Coronary artery (tissue), 2 donors: Measurements from ENCODE around the gene NAV2.
A peak's percentile ranks its signal among the peaks of the same experiment; 100 is the strongest.

Source experiments
- DNase-seq: peaks from one replicate; pipeline ENCODE4 v3.0.0-alpha.2; 2017; ENCODE audit warnings: low spot score
- H3K27ac ChIP-seq, 2 donors: fragments of 200-600 bp; sonication (generic); one replicate each; pipeline ENCODE4 v1.5.1; 2016 to 2019
- H3K4me3 ChIP-seq: fragments of 200-600 bp; sonication (generic); 2 replicates; pipeline ENCODE4 v1.5.1; 2016; ENCODE audit warnings: mild to moderate bottlenecking, moderate library complexity
- TF ChIP-seq, protein P1 (sequence below): fragments of 200-600 bp; sonication (generic); IDR thresholded peaks from one replicate; pipeline ENCODE4 v1.5.1; 2019; ENCODE audit warnings: antibody characterized with exemption

The NAV2 gene

DNA sequence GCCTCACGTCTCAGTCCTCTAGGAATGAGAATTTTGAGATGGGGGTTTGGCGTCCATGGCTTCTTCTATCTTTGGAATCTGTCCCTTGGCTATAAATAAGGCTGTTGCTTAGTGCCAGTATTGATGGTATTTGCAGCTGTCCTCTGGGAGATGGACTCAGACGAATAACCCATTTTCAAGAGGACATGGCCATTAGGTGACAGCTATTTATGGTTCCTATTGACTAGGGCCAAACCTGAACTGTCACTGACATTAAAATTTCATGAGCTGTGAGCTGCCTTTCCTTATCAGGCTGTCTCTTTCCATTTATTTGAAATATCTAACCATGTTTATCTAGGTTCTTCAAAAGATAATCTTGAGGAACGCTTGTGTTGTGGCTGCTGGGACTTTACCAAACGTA, 92.7 kb downstream of the NAV2 start:
- TF ChIP-seq, protein P1, sequence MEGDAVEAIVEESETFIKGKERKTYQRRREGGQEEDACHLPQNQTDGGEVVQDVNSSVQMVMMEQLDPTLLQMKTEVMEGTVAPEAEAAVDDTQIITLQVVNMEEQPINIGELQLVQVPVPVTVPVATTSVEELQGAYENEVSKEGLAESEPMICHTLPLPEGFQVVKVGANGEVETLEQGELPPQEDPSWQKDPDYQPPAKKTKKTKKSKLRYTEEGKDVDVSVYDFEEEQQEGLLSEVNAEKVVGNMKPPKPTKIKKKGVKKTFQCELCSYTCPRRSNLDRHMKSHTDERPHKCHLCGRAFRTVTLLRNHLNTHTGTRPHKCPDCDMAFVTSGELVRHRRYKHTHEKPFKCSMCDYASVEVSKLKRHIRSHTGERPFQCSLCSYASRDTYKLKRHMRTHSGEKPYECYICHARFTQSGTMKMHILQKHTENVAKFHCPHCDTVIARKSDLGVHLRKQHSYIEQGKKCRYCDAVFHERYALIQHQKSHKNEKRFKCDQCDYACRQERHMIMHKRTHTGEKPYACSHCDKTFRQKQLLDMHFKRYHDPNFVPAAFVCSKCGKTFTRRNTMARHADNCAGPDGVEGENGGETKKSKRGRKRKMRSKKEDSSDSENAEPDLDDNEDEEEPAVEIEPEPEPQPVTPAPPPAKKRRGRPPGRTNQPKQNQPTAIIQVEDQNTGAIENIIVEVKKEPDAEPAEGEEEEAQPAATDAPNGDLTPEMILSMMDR = no peak
- peak overlapping the region in 1 of 2 donors; percentile 52 for H3K27ac ChIP-seq
- H3K4me3 ChIP-seq = no peak overlapping the region
- no peak for DNase-seq

DNA sequence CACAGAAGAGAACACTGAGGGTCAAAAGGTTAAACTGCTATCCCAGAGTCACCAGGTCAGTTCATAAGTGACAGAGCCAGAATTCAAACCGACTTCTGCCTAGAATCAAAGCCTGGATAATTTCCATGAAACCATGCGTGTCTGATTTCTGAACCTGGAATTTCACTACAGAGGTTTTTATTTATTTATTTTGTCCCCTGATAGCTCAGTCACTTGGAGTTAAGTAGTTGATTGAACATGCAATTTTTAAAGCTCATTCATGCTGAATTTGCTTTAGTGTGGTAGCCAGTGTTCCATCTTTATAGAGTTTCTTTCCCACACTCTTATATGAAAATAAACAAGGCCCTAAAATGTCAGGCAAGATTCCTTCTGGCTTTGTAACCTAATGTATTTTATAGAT, 93.2 kb downstream of the NAV2 start:
- DNase-seq = no peak
- TF ChIP-seq, protein P1 = no peak
- Histone ChIP-seq H3K27ac (peak overlapping the region in 1 of 2 donors; percentile 52), H3K4me3 (no peak overlapping the region)

DNA sequence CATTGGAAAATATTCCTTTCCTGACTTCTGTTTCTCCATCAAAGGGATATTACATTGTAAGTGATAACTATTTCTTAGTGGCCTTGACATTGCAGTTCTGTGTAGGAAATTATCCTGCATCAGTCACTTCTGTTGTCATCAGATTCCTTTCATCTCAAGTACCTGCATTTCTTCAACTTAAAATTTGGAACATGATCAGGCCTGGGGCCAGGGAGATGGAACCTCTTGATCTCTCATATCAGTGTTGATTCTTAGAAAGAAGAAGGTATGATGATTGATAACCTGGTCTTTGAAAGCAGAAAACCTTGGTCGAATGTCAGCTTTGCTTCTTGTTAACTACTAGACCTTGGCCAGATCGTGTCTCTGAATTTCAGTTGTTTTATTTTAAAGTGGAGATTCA, 93.6 kb downstream of the NAV2 start:
- H3K27ac ChIP-seq = no peak overlapping the region
- TF ChIP-seq, protein P1 = no peak
- no peak for DNase-seq
- H3K4me3 ChIP-seq = no peak overlapping the region

DNA sequence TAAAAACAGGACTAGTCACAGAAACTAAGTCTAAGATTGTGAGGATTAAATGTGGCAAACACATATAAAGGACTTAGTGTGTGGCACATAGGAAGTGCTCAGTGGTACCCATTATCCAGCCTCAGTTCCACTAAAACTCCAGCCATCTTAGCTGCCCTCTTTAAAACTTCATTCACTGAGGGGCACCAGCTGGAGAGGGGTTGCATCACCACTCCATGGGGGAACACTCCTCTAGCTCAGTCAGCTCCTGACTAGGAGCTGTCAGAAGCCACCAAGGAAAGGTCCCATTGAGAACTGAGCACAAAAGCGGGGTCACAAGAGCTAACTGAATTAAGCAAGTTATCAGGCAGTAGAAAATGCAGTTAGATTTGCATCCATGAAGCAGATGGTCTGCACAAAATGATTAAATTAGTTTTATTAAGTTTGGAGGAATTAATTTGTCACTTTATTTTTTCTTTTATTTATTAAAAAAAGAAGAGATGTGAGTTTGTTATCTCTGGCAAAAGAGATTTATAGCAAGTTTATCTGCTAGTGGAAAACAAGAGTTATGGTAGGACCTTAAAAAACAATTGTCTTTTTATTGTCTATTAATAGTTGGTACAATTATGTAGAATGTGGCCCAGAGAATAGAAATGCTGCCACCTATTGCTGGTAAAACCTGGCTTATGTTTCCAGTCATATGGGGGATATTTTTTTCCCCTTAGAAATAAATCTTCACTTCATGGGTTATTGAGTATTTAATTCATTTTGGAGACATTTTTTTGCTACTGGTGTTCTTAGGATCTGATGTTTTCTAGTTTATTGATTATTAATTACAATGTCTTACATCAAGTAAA, 95.7 kb downstream of the NAV2 start:
- no peak overlapping the region for H3K27ac ChIP-seq
- H3K4me3 ChIP-seq = no peak overlapping the region
- TF ChIP-seq, protein P1 = no peak

DNA sequence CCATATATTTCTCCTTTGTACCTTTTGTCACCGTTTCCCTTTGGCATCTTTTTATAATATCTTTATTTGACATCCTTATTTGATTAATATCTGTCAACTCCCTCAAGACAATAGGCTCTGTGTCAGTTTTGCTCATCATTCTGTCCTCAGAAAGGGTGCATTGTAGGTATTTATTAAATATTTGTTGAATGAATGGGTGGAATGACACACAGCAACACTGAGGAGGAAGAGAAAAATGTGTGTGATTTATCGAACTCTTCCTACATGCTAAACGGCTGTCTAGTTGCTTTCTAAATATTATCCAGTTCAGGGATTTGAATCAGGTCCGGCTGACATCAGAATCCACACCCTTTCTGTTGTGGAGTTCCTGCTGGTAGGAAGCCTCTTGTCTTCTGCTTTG, 98.2 kb downstream of the NAV2 start:
- Histone ChIP-seq H3K4me3 (no peak overlapping the region), H3K27ac (no peak overlapping the region)
- no peak for DNase-seq
- TF ChIP-seq, protein P1 = no peak

More for the DNA sequence above, 95.7 kb downstream of the NAV2 start:
- no peak for DNase-seq

DNA sequence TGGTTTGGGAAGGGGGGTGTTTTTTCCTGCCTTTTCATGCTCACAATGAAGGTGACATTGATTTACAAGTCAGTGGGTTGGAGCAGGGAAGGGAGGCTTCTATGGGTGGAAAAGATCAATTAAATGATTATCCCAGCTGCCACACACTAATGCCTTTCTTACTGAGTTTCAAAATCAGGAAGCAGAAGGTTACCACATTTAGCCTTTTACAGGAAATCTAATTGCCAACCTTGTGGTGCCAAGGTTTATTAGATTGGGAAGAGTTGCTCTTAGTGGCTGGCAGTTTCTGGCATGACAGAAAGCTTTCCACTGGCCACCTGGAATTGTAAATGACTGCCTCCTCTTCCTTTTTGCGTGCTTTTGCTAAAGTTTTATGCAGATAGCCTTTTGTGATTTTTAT, 98.7 kb downstream of the NAV2 start:
- DNase-seq = no peak
- TF ChIP-seq, protein P1 = no peak
- H3K4me3 ChIP-seq = no peak overlapping the region
- H3K27ac ChIP-seq = no peak overlapping the region

DNA sequence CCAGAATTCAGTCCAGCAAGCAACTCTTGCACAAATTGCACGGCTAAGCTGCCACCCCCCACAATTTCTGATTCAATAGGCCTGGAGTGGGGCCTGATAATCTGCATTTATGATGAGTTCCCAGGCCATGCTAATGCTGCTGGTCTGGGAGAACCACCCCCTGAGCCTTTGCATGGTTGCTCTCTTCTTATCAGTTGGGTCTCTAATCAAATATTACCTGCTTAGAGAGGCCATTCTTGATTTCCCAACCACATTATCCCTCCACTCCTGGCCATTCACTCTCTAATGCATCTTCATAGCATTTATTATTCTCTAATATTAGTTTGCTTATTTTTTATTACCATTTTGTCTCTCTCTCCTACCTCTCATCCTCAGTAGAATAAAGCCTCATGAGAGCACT, 99.5 kb downstream of the NAV2 start:
- no peak for DNase-seq
- TF ChIP-seq, protein P1 = no peak
- H3K27ac ChIP-seq = no peak overlapping the region
- no peak overlapping the region for H3K4me3 ChIP-seq
